ENCODE measurements around the gene LRRK1.

DNA sequence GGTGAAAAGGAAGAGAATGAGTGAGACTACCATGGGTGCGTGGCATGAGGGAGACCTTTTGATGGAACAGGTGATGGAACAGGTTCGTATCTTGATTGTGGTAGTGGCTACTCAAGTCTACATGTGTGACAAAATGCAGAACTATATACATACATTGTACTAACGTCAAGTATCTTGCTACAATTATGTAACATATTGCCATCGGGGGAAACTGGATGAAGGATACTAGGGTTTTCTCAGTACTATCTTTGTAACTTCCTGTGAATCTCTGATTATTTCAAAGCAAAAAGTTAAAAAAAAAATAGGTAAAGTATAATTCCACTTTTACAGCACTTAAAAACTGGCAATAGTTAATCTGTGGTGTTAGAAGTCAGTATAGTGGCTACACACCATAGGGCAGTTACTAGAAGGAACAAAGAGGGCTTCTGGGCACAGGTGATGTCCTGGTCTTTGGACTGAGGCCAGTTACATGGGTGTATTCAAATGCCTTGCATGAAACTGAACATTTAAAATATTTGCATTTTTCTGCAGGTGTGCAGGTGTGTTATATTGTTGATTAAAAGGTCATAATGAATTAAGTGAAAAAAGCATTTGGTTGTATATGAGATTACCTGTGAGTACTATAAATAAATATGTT is 61.4 kb downstream of the LRRK1 start:
- TF ChIP-seq CTCF (IDR thresholded peaks at IDR 0.05) (no peak), POLR2A (IDR thresholded peaks at IDR 0.05) (no peak), POLR2AphosphoS5 (IDR thresholded peaks at IDR 0.05) (no peak), EP300 (IDR thresholded peaks at IDR 0.05) (no peak)
